HG02884 (cell line): ENCODE results near the gene HDAC4.
"Not testable (repeated sequence)": the region's sequence is repeated elsewhere in the genome, so short reads cannot be mapped to it uniquely, and the experiment has no call there.

ENCODE experiments used
- ATAC-seq: cut with Tn5 transposase; IDR thresholded peaks from one replicate; pipeline ENCODE4 v1.9.1; 2021; ENCODE audit warnings: mild to moderate bottlenecking, moderate library complexity; ENCODE audit not compliant: unreplicated experiment

Gene HDAC4

GRCh38 chr2:239285932-239286230, 114.9 kb downstream of the HDAC4 start:
- ATAC-seq, result no peak

DNA sequence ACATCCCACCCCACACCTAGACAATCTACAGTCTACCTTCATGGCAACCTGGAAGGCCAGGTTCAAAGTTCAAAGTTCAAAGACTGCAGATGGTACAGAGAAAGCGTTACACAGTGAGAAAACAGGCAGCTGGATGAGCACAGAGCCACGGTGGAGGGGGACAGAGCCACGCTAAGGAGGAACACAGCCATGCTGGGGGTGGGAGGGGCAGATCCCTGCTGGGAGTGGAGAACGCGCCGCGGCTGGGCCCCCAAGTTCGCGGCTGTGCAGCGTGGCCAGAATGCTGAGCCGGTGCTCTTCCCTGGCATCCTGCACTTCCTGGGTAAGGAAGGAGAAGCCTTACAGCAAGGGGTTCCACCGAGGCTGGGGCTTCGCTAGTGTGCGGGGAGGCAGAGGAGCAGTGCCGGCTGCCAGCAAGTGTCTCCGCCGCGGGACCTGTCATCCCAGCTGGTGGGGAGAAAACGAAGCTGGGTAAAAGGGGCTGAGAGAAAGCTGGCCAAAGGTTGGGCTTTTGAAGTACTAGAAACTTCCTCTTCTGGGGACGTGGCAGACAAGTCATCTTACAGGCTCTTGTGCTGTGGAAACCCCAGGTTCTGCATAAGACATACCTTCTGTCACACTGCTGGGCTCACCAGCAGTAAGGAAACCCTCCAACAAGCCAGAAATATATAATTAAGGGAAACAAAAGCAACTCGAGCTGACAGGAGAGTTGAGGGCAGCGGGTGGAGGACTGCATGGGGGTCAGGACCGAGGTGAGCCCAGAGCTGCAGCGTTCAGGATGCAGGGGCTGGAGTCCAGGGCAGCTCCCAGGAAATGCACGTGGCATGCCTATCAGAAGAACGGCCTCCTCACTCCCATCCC, 115.5 kb downstream of the HDAC4 start:
- ATAC-seq, result no peak

- ATAC-seq, result no peak
Observed at GRCh38 chr2:239283961-239284795, 116.6 kb downstream of the HDAC4 start.

DNA sequence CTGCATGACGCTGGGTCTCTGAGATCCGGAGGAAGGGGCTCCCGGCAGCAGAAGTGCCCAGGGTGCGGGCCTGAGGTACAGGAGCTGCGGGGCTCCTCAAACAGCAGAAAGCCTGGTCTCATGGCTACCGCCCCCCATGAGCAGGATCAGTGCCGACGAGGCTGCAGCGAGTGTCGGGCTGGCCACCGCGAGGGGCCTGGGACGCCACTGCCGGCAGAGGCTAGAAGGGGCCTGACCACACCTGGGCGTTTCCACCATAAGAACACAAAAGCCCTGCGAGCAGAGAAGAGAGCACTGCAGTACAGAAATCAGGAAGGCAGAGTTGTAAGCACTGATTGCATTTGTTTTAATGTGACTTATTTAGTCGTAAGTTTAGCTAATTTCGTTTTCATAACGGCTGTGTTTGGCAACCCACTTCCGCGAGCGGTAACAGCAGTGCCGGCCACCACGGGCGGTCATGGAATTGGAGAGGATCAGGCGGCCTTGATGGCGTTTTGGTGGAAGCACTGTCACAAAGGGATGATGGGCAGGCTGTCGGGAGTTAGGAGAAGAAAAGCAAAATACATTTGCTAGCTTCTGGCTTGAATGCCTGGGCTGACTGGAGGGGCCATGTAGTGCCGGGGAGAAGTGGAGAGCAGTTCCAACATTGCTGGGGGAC, 117.4 kb downstream of the HDAC4 start:
- ATAC-seq, result no peak

DNA sequence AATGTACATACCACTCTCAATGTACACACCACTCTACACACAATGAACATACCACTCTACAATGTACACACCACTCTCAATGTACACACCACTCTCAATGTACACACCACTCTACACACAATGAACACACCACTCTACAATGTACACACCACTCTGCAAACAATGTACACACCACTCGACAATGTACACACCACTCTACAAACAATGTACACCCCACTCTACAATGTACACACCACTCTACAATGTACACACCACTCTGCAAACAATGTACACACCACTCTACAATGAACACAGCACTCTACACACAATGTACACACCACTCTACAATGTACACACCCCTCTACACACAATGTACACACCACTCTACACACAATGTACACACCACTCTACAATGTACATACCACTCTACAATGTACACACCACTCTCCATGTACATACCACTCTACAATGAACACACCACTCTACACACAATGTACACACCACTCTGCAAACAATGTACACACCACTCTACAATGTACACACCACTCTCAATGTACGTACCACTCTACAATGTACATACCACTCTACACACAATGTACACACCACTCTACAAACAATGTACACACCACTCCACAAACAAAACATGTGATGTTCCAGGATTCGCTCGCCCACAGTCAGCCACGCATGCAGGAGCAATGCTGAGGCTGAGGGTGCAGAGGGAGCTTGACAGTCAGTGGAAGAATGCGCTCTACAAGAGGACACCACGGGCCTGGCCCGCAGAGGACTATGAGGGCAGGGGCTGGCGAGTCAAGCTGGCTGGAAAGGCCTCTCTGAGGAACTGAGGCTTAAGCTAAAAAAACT, 118.2 kb downstream of the HDAC4 start:
- no peak for ATAC-seq

DNA sequence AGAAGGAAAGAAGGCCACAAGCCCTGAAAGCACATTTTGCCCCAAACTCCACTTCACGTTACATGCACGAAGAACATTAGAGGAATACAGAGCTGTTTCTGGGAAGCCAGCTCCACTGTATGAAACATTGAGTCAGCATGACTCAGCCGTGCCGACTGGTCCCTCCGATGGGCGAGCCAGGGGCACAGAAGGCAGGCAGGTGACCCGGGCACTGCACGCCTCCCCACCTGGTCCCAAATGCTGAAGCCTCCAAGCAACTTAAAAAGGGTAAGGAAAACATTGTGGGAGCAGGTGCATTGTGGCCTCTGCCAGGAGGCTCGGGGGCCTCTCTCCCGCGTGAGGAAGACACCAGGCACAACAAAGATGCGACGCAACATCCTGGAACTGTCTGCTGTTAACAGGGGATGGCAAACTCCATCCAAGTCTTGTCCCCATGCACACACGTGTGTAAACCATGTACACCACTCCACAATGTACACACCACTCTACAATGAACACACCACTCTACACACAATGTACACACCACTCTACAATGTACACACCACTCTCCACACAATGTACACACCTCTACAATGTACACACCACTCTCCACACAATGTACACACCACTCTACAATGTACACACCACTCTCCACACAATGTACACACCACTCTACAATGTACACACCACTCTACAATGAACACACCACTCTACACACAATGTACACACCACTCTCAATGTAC, 120.4 kb downstream of the HDAC4 start:
- ATAC-seq, result not testable (repeated sequence)

DNA sequence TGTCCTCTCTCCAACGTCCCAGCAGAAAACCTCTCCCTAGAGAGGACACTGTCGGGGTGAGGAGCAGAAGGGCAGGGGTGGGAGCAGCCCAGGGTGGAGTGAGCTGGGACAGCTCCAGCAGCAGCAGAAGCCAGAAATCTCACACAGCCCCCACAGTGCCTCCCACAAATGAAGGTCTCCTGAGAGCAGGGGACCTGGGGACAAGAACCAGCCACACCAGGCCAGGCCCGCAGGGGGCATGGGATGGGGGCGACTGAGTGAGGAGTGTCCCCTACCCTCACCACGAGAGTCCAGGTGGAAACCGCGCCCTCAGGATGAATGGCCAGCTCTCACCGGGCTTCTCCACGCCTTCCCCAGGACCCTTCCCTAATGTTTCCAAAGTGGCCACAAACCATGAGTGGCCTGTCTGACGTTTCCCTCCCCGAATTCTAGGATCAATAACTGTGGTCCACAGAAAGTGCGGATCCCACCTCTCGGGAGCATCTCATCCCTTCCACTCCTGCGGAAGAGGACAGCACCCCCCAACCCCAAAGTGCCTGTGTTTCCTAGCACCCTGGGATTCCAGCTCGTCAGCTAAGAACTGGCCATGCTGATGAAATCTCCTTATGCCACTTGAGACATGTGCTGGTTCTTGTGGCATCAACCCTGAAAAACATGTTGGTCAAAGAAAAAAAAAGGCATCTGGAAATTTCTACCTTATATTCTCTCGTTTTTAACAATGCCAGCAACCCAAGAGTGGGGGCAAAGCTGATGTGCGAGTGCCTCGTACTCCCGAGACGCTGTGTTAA, 121.1 kb downstream of the HDAC4 start:
- no peak for ATAC-seq

DNA sequence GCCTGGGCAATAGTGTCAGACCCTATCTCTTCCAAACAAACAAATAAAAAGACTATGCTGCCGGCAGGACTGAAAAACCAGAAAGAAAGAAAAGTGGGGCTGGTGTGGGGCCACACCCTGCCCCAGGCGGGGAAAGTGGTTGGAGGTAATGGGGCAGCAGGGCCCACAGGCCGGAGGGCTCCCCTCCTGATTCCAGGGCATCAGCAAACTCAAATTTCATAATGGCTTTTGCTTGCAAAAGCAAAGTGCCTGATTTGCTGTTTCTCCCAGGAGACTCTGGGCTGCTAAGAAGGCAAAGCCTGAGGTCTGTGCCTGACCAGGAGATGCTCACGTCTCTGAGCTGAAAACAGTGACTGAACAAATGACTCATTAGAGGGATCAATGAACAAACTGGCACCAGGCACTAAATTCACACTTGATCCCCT, 121.9 kb downstream of the HDAC4 start:
- ATAC-seq, result no peak

GRCh38 chr2:239278361-239278760, 122.5 kb downstream of the HDAC4 start:
- no peak for ATAC-seq

GRCh38 chr2:239277401-239278085, 123.3 kb downstream of the HDAC4 start:
- ATAC-seq, result no peak

DNA sequence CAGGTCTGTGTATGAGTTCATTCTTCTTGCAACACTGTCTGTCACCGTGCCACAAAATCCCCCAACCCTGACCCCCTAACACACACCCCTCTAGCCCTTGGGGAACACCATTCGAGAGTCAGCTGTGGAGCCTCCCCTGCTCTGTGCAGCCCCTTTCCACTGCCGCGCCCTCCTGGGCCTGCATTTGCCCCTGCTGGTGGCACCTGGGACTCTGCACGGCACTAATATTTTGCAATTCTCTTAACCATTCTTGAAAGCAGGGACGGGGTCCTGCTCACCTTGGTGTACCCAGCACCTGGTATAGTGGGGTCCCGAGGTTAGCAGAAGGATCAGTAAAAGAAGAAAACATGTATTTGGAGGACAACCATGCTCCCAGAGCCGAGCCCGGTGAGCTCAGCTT, 124.0 kb downstream of the HDAC4 start:
- ATAC-seq, result no peak

GRCh38 chr2:239275847-239276831, 124.7 kb downstream of the HDAC4 start:
- ATAC-seq, result no peak

- ATAC-seq, result no peak
Observed at GRCh38 chr2:239275044-239275685, 125.7 kb downstream of the HDAC4 start.

DNA sequence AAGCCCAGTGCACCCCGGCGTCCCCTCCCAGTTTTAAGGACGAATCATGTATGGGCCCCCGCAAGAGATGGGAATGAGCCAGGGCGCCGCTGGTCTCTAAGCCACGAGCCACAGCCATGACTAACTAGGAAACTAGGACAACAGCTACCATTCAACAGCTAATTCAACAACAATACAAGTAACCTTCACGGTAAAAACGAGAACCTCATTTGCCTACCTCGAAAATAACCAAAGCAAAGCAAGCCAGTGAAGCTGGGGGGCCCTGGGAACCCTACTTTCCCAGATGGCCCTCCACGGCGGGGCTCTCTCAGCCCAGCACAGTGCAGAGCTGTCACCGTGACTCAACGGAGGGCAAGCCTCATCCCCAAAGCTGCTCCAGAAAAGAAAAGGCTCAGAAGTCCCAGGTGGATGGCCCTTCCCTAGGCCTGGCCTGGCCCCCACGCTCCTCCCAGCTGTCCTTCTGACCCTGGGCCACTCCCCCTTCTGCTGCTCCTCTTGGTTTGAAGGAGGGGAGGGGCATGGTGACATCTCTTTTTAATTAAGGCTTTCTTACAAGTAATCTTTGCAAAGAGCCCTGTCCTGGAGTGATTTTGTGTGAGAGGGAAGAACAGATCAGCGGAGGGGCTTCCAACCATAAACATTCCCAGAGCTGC, 126.3 kb downstream of the HDAC4 start:
- ATAC-seq, result no peak

GRCh38 chr2:239273280-239274234, 127.3 kb downstream of the HDAC4 start:
- ATAC-seq, result no peak
